GM12875 (cell line): ENCODE data around the gene GARIN3.

Experiments used
- H3K4me3 ChIP-seq: one replicate; pipeline ENCODE4 v1.5.1; 2011; ENCODE audit warnings: low read depth, low read length, control low read depth
- CTCF ChIP-seq: IDR thresholded peaks from 2 replicates; pipeline ENCODE4 v1.5.1; 2011; ENCODE audit warnings: low read depth, mild to moderate bottlenecking, control low read depth, inconsistent platforms, low read length, moderate library complexity, borderline replicate concordance; ENCODE audit not compliant: insufficient read depth

GARIN3 gene

GRCh38 chr5:157143127-157143971 is 22.7 kb downstream of the GARIN3 start:
- peak overlapping the region; percentile 88 for H3K4me3 ChIP-seq
- no peak for TF ChIP-seq CTCF

GRCh38 chr5:157142317-157143126 is 23.5 kb downstream of the GARIN3 start, which contains the start of gene MED7:
Gene MED7 (minus strand): TSS chr5:157142865. CDS start chr5:157139431, 3,434 bp downstream.
- TF ChIP-seq CTCF: no peak
- peak within 1 kb of the TSS; percentile 88 for H3K4me3 ChIP-seq

- no peak overlapping the region for H3K4me3 ChIP-seq
- TF ChIP-seq CTCF: no peak
Observed at GRCh38 chr5:157137691-157138090, 28.4 kb downstream of the GARIN3 start.

- TF ChIP-seq CTCF: no peak
- no peak overlapping the region for H3K4me3 ChIP-seq
Observed at GRCh38 chr5:157132281-157132612, 33.8 kb downstream of the GARIN3 start.

GRCh38 chr5:157130925-157131324 is 35.1 kb downstream of the GARIN3 start:
- no peak overlapping the region for H3K4me3 ChIP-seq
- TF ChIP-seq CTCF: no peak

- TF ChIP-seq CTCF: no peak
- H3K4me3 ChIP-seq: no peak overlapping the region
Observed at GRCh38 chr5:157121709-157122108, 44.4 kb downstream of the GARIN3 start.

- no peak for TF ChIP-seq CTCF
Observed at GRCh38 chr5:157120102-157120501, 46.0 kb downstream of the GARIN3 start.

More at GRCh38 chr5:157120102-157120501, 46.0 kb downstream of the GARIN3 start:
- no peak overlapping the region for H3K4me3 ChIP-seq
